HG02571 (cell line): ENCODE measurements around the gene EFR3B.

Source experiments
- ATAC-seq: cut with Tn5 transposase; IDR thresholded peaks from one replicate; pipeline ENCODE4 v1.9.1; 2021; ENCODE audit warnings: mild to moderate bottlenecking, moderate library complexity; ENCODE audit not compliant: unreplicated experiment

The EFR3B gene

GRCh38 chr2:25177211-25177611 lies 135.3 kb downstream of the EFR3B start:
- no peak for ATAC-seq

GRCh38 chr2:25178976-25179375 lies 137.1 kb downstream of the EFR3B start:
- ATAC-seq, result no peak

- ATAC-seq, result no peak
Measured at GRCh38 chr2:25184254-25184653, 142.4 kb downstream of the EFR3B start.

- no peak for ATAC-seq
Measured at GRCh38 chr2:25187729-25188350, 146.0 kb downstream of the EFR3B start.

GRCh38 chr2:25188405-25188804 lies 146.5 kb downstream of the EFR3B start:
- no peak for ATAC-seq

- no peak for ATAC-seq
Measured at GRCh38 chr2:25190536-25190935, 148.7 kb downstream of the EFR3B start.

- no peak for ATAC-seq
Measured at GRCh38 chr2:25194576-25195122, 152.8 kb downstream of the EFR3B start.

- ATAC-seq, result no peak
Measured at GRCh38 chr2:25197336-25198208, 155.7 kb downstream of the EFR3B start.

GRCh38 chr2:25198209-25198525 lies 156.3 kb downstream of the EFR3B start:
- no peak for ATAC-seq

GRCh38 chr2:25198576-25198975 lies 156.7 kb downstream of the EFR3B start:
- ATAC-seq, result no peak

GRCh38 chr2:25201265-25201664 lies 159.4 kb downstream of the EFR3B start:
- ATAC-seq, result no peak

- no peak for ATAC-seq
Measured at GRCh38 chr2:25201794-25202193, 159.9 kb downstream of the EFR3B start.

- ATAC-seq, result no peak
Measured at GRCh38 chr2:25202275-25202674, 160.4 kb downstream of the EFR3B start.

GRCh38 chr2:25204190-25204838 lies 162.4 kb downstream of the EFR3B start:
- ATAC-seq, result no peak

GRCh38 chr2:25207078-25207545 lies 165.2 kb downstream of the EFR3B start:
- ATAC-seq, result no peak
